ENCODE data around the gene IL18BP.

- no peak for TF ChIP-seq CTCF (IDR thresholded peaks at IDR 0.05; ENCODE audit: low read depth, low read length, poor library complexity, severe bottlenecking)
- no peak for TF ChIP-seq EZH2phosphoT487 (IDR thresholded peaks at IDR 0.05; ENCODE audit: borderline replicate concordance, low read length)
Observed at GRCh38 chr11:71955898-71956456, 42.7 kb upstream of the IL18BP start.

All from DOHH2 (cell line).